SK-N-SH (cell line): ENCODE results near the gene AGO1.

Experiments
- CHD2 ChIP-seq: fragments of 150-350 bp; IDR thresholded peaks from 2 replicates; pipeline ENCODE4 v1.6.1; 2018; ENCODE audit warnings: low read length; ENCODE audit not compliant: partially characterized antibody
- CTCF ChIP-seq: fragments of 200-600 bp; sonication (generic); IDR thresholded peaks from 2 replicates; pipeline ENCODE4 v1.6.1; 2017; ENCODE audit warnings: antibody characterized with exemption, mild to moderate bottlenecking, moderate library complexity
- EP300 ChIP-seq, 2 experiments: IDR thresholded peaks; 2 replicates each; pipeline versions ENCODE4 v1.4.0 to v1.6.1; 2012; ENCODE audit warnings: borderline replicate concordance in 1 of 2, low read depth in 1 of 2, low read length in 1 of 2
- GABPA ChIP-seq: IDR thresholded peaks from 2 replicates; pipeline ENCODE4 v1.4.0; 2012; ENCODE audit warnings: low read depth, mild to moderate bottlenecking
- GATA2 ChIP-seq: sonication (generic); formaldehyde crosslinking; IDR thresholded peaks from 2 replicates; pipeline ENCODE4 v1.5.0; 2020; ENCODE audit warnings: mild to moderate bottlenecking, missing genetic modification reagents
- IRF3 ChIP-seq: fragments of 150-350 bp; IDR thresholded peaks from 2 replicates; pipeline ENCODE4 v1.6.1; 2016; ENCODE audit warnings: mild to moderate bottlenecking, low read depth, low read length
- JUND ChIP-seq: IDR thresholded peaks from 2 replicates; pipeline ENCODE4 v1.4.0; 2012
- NRF1 ChIP-seq: IDR thresholded peaks from 2 replicates; pipeline ENCODE4 v1.6.1; 2012; ENCODE audit warnings: low read depth, mild to moderate bottlenecking, low read length
- POLR2AphosphoS5 ChIP-seq: IDR thresholded peaks from 2 replicates; pipeline ENCODE4 v1.6.1; 2012; ENCODE audit warnings: low read depth, low read length
- SIN3A ChIP-seq: IDR thresholded peaks from 2 replicates; pipeline ENCODE4 v1.6.1; 2012; ENCODE audit warnings: low read depth, mild to moderate bottlenecking, low read length, moderate library complexity, borderline replicate concordance
- SMC3 ChIP-seq: IDR thresholded peaks from 2 replicates; pipeline ENCODE4 v1.6.1; 2012; ENCODE audit warnings: low read depth, low read length, improper control_type of control experiment
- TAF1 ChIP-seq: IDR thresholded peaks from 2 replicates; pipeline ENCODE4 v1.6.1; 2012; ENCODE audit warnings: low read depth, mild to moderate bottlenecking, low read length, moderate library complexity, borderline replicate concordance
- USF2 ChIP-seq: fragments of 150-350 bp; IDR thresholded peaks from 2 replicates; pipeline ENCODE4 v1.6.1; 2017; ENCODE audit warnings: antibody characterized with exemption, low read length, low read depth, borderline replicate concordance
- YY1 ChIP-seq: IDR thresholded peaks from 2 replicates; pipeline ENCODE4 v1.4.0; 2012; ENCODE audit warnings: low read depth, mild to moderate bottlenecking

GRCh38 chr1:35885961-35886558, 3.1 kb downstream of the AGO1 start:
- TF ChIP-seq CTCF (no peak), YY1 (no peak), JUND (no peak), TAF1 (no peak), GATA2 (CRISPR knock-in tag) (no peak), IRF3 (no peak), SMC3 (no peak), NRF1 (no peak), POLR2AphosphoS5 (no peak), CHD2 (no peak), EP300 (IDR thresholded peaks at IDR 0.05; ENCODE audit: borderline replicate concordance in 1 of 2, low read depth in 1 of 2, low read length in 1 of 2) (no peak), GABPA (no peak), SIN3A (no peak), USF2 (no peak)
